Thyroid gland (tissue), 4 donors: ENCODE results near the gene ADCY4. TPM values are rescaled to one million over a fixed set of nuclear protein-coding genes. Genes with fewer than 3 reads are reported as not detected.

Source experiments
- DNase-seq, 2 donors: peaks; one replicate each; pipeline ENCODE4 v3.0.0-alpha.2; 2019
- H3K27ac ChIP-seq, 3 donors: fragments of 200-600 bp; sonication (generic); 1 replicate in 2 of 3; 2 replicates in 1 of 3; pipeline ENCODE4 v1.5.1; 2016 to 2019; ENCODE audit warnings: mild to moderate bottlenecking in 1 of 3, moderate library complexity in 1 of 3
- H3K27me3 ChIP-seq: fragments of 200-600 bp; sonication (generic); one replicate; pipeline ENCODE4 v1.5.1; 2019
- H3K36me3 ChIP-seq, 2 donors: fragments of 200-600 bp; sonication (generic); one replicate each; pipeline ENCODE4 v1.5.1; 2016 to 2019
- H3K4me1 ChIP-seq, 2 donors: fragments of 200-600 bp; sonication (generic); one replicate each; pipeline ENCODE4 v1.5.1; 2017 to 2019
- H3K4me3 ChIP-seq, 3 donors: fragments of 200-600 bp; sonication (generic); replicated peaks in 1 of 3; 1 replicate in 2 of 3; 2 replicates in 1 of 3; pipeline ENCODE4 v1.5.1; 2016; ENCODE audit warnings: mild to moderate bottlenecking in 1 of 3
- H3K9me3 ChIP-seq: fragments of 200-600 bp; sonication (generic); one replicate; pipeline ENCODE4 v1.5.1; 2017
- CTCF ChIP-seq, 6 experiments: fragments of 200-600 bp in 3 of 6; fragments of 450-650 bp in 3 of 6; sonication (generic) in 3 of 6; IDR thresholded peaks; one replicate each; pipeline ENCODE4 v1.5.1; 2016 to 2019; ENCODE audit warnings: antibody characterized with exemption in 6 of 6, mild to moderate bottlenecking in 2 of 6, inconsistent platforms in 1 of 6, moderate library complexity in 1 of 6
- POLR2A ChIP-seq, 2 donors: fragments of 450-650 bp; IDR thresholded peaks; one replicate each; pipeline ENCODE4 v1.6.1; 2017; ENCODE audit warnings: antibody characterized with exemption in 2 of 2, mild to moderate bottlenecking in 2 of 2, moderate library complexity in 1 of 2
- WGBS, 2 donors: methylation state at CpG; one replicate each; pipeline ENCODE4 v1.1.5; 2017; 5-methylcytosine and 5-hydroxymethylcytosine counted together
- intact Hi-C: fragments of 100-400 bp; cut with DNase I; formaldehyde crosslinking; loops from one replicate; pipeline ENCODE4 v1.15.1; 2023
- total RNA-seq, 4 donors: library from RNA; depleted of rRNA; stranded (reverse); fragments of >200 nt; gene quantifications; one replicate each; pipeline ENCODE4 v1.2.3, GENCODE V29; 2016

Gene ADCY4
- total RNA-seq, 4 donors from 2014 or later, result 35.2 to 65.4 (median 48.8) TPM

GRCh38 chr14:24282736-24283135 is 52.1 kb downstream of the ADCY4 start:
- no peaks in the 10 kb centered on the region for H3K36me3 ChIP-seq
- H3K4me1 ChIP-seq, result peaks cover 4 to 17% of the 10 kb centered on the region in 2 donors
- whole genome bisulfite sequencing, 2 donors, result 74 to 77% methylated on average over 3 of the region's 3 CpGs
- H3K27ac ChIP-seq, result no peak overlapping the region
- intact Hi-C loops, result no loop called here
- TF ChIP-seq POLR2A (IDR thresholded peaks at IDR 0.05) (no peak), CTCF (IDR thresholded peaks at IDR 0.05) (no peak)
- DNase-seq, result no peak
- H3K4me3 ChIP-seq, result no peak overlapping the region
- H3K9me3 ChIP-seq, result no peaks in the 10 kb centered on the region
- H3K27me3 ChIP-seq, result no peaks in the 10 kb centered on the region

- Histone ChIP-seq H3K36me3 (no peaks in the 10 kb centered on the region), H3K4me3 (no peak overlapping the region), H3K27ac (no peak overlapping the region), H3K4me1 (peaks cover 4 to 17% of the 10 kb centered on the region in 2 donors), H3K9me3 (no peaks in the 10 kb centered on the region), H3K27me3 (no peaks in the 10 kb centered on the region)
- no peak for DNase-seq
- no peak for TF ChIP-seq POLR2A (IDR thresholded peaks at IDR 0.05)
- intact Hi-C loops, result no loop called here
- 92 to 96% methylated on average over 7 of the region's 7 CpGs for WGBS, 2 donors
Observed at GRCh38 chr14:24281636-24282035, 53.2 kb downstream of the ADCY4 start.

- H3K9me3 ChIP-seq, result no peaks in the 10 kb centered on the region
Observed at GRCh38 chr14:24280797-24281460, 53.9 kb downstream of the ADCY4 start.

GRCh38 chr14:24279301-24280186 is 55.3 kb downstream of the ADCY4 start:
- 75 to 83% methylated on average over 11 of the region's 11 CpGs for WGBS, 2 donors
- intact Hi-C loops, result no loop called here
- no peak for DNase-seq

More at GRCh38 chr14:24280797-24281460, 53.9 kb downstream of the ADCY4 start:
- Histone ChIP-seq H3K27ac (no peak overlapping the region), H3K4me3 (no peak overlapping the region), H3K27me3 (no peaks in the 10 kb centered on the region), H3K4me1 (peaks cover 4 to 17% of the 10 kb centered on the region in 2 donors), H3K36me3 (no peaks in the 10 kb centered on the region)
- DNase-seq, result no peak
- TF ChIP-seq POLR2A (IDR thresholded peaks at IDR 0.05) (no peak), CTCF (IDR thresholded peaks at IDR 0.05) (no peak)
- WGBS, 2 donors, result 69 to 81% methylated on average over 6 of the region's 6 CpGs
- intact Hi-C loops, result no loop called here

GRCh38 chr14:24278424-24278823 is 56.4 kb downstream of the ADCY4 start:
- intact Hi-C loops, result no loop called here
- Histone ChIP-seq H3K9me3 (no peaks in the 10 kb centered on the region), H3K4me1 (peaks cover 1 to 13% of the 10 kb centered on the region in 2 donors), H3K27me3 (no peaks in the 10 kb centered on the region), H3K4me3 (no peak overlapping the region), H3K27ac (no peak overlapping the region), H3K36me3 (no peaks in the 10 kb centered on the region)
- TF ChIP-seq POLR2A (IDR thresholded peaks at IDR 0.05) (no peak), CTCF (IDR thresholded peaks at IDR 0.05) (no peak)
- DNase-seq, result no peak
- 94 to 97% methylated on average over 5 of the region's 5 CpGs for WGBS, 2 donors

More at GRCh38 chr14:24279301-24280186, 55.3 kb downstream of the ADCY4 start:
- TF ChIP-seq POLR2A (IDR thresholded peaks at IDR 0.05) (no peak), CTCF (IDR thresholded peaks at IDR 0.05) (no peak)
- Histone ChIP-seq H3K36me3 (no peaks in the 10 kb centered on the region), H3K27ac (no peak overlapping the region), H3K4me1 (peaks cover 4 to 17% of the 10 kb centered on the region in 2 donors), H3K9me3 (no peaks in the 10 kb centered on the region), H3K4me3 (no peak overlapping the region), H3K27me3 (no peaks in the 10 kb centered on the region)
